K562 (cell line): ENCODE data around the gene SRGN.

Experiments used
- ATF2 ChIP-seq: sonication (generic); formaldehyde crosslinking; IDR thresholded peaks from 2 replicates; pipeline ENCODE4 v1.8.1; 2022; ENCODE audit warnings: missing genetic modification reagents
- FIP1L1 ChIP-seq: fragments of 200-400 bp; formaldehyde crosslinking; IDR thresholded peaks from 2 replicates; pipeline ENCODE4 v1.6.1; 2018; ENCODE audit warnings: mild to moderate bottlenecking, low read depth, low read length; ENCODE audit not compliant: poor library complexity, severe bottlenecking
- HMGN3 ChIP-seq: IDR thresholded peaks from 2 replicates; pipeline ENCODE4 v1.6.1; 2011; ENCODE audit warnings: borderline replicate concordance, low read depth, mild to moderate bottlenecking, mixed read lengths, low read length; ENCODE audit not compliant: insufficient read length; ENCODE audit errors: extremely low read depth
- SIN3A ChIP-seq, 2 experiments: fragments of 150-350 bp in 1 of 2; IDR thresholded peaks; 2 replicates each; pipeline ENCODE4 v1.6.1; 2011 to 2016; ENCODE audit warnings: borderline replicate concordance in 2 of 2, low read depth in 2 of 2, low read length in 2 of 2, mild to moderate bottlenecking in 2 of 2, moderate library complexity in 2 of 2; ENCODE audit not compliant: control insufficient read depth in 1 of 2

GRCh38 chr10:69093933-69094332 lies 6.0 kb downstream of the SRGN start:
- TF ChIP-seq SIN3A (IDR thresholded peaks at IDR 0.05; ENCODE audit: borderline replicate concordance in 2 of 2, control insufficient read depth in 1 of 2, low read depth in 2 of 2, low read length in 2 of 2) = no peak
- TF ChIP-seq ATF2 (CRISPR knock-in tag) = no peak
- no peak for TF ChIP-seq FIP1L1
- no peak for TF ChIP-seq HMGN3
